ENCODE measurements around the gene NKRF.

- TF ChIP-seq CTCF (IDR thresholded peaks at IDR 0.05) (no peak), POLR2A (IDR thresholded peaks at IDR 0.05) (peak; percentile 83)
These were observed at the start of gene NKRF for GRCh38 chrX:119606280-119607017.
